H9 (cell line): ENCODE measurements around the gene LRRC14B. TPM values are rescaled to one million over a fixed set of nuclear protein-coding genes. Genes with fewer than 3 reads are reported as not detected.

Source experiments
- DNase-seq: peaks from one replicate; pipeline ENCODE4 v3.0.0-alpha.2; 2017
- H2AFZ ChIP-seq: one replicate; pipeline ENCODE4 v1.6.1; 2013; ENCODE audit warnings: mild to moderate bottlenecking, low read length, control low read depth, moderate library complexity
- H2AK5ac ChIP-seq: 2 replicates; pipeline ENCODE4 v1.6.1; 2013; ENCODE audit warnings: low read length, control low read depth, mixed read lengths; ENCODE audit not compliant: insufficient read length
- H2BK120ac ChIP-seq: one replicate; pipeline ENCODE4 v1.6.1; 2013; ENCODE audit warnings: low read depth, mild to moderate bottlenecking, low read length, control low read depth, inconsistent platforms; ENCODE audit not compliant: poor library complexity, severe bottlenecking
- H2BK12ac ChIP-seq: 2 replicates; pipeline ENCODE4 v1.6.1; 2013; ENCODE audit warnings: low read length, control low read depth, mixed read lengths, low read depth; ENCODE audit not compliant: insufficient read length
- H2BK15ac ChIP-seq: 2 replicates; pipeline ENCODE4 v1.6.1; 2013; ENCODE audit warnings: low read depth, low read length, control low read depth
- H2BK20ac ChIP-seq: one replicate; pipeline ENCODE4 v1.6.1; 2013; ENCODE audit warnings: low read depth, mild to moderate bottlenecking, low read length, control low read depth, inconsistent platforms; ENCODE audit not compliant: poor library complexity, severe bottlenecking
- H2BK5ac ChIP-seq: 2 replicates; pipeline ENCODE4 v1.6.1; 2013; ENCODE audit warnings: low read length, control low read depth, mixed read lengths; ENCODE audit not compliant: insufficient read length
- H3K14ac ChIP-seq: 2 replicates; pipeline ENCODE4 v1.6.1; 2013; ENCODE audit warnings: low read length, control low read depth; ENCODE audit not compliant: insufficient read depth
- H3K18ac ChIP-seq: 2 replicates; pipeline ENCODE4 v1.6.1; 2013; ENCODE audit warnings: low read depth, mild to moderate bottlenecking, mixed read lengths, low read length, control low read depth; ENCODE audit not compliant: insufficient read length
- H3K23ac ChIP-seq: 2 replicates; pipeline ENCODE4 v1.6.1; 2013; ENCODE audit warnings: low read length, control low read depth, mixed read lengths, low read depth; ENCODE audit not compliant: insufficient read length
- H3K23me2 ChIP-seq: 2 replicates; pipeline ENCODE4 v1.6.1; 2013; ENCODE audit warnings: low read depth, mild to moderate bottlenecking, mixed read lengths, low read length, control low read depth; ENCODE audit not compliant: insufficient read length, poor library complexity, severe bottlenecking
- H3K27ac ChIP-seq: 2 replicates; pipeline ENCODE4 v1.5.1; 2013; ENCODE audit warnings: low read length, control low read depth, mixed read lengths, low read depth; ENCODE audit not compliant: insufficient read length
- H3K27me3 ChIP-seq: 2 replicates; pipeline ENCODE4 v1.6.1; 2013; ENCODE audit warnings: low read length, control low read depth, inconsistent platforms; ENCODE audit not compliant: insufficient read depth
- H3K4ac ChIP-seq: 2 replicates; pipeline ENCODE4 v1.6.1; 2013; ENCODE audit warnings: low read depth, mild to moderate bottlenecking, control low read depth, inconsistent platforms, low read length, moderate library complexity
- H3K4me1 ChIP-seq: 2 replicates; pipeline ENCODE4 v1.6.1; 2013; ENCODE audit warnings: low read length, control low read depth, inconsistent platforms; ENCODE audit not compliant: insufficient read depth
- H3K4me2 ChIP-seq: 2 replicates; pipeline ENCODE4 v1.6.1; 2013; ENCODE audit warnings: low read length, control low read depth, mixed read lengths; ENCODE audit not compliant: insufficient read length, insufficient read depth
- H3K56ac ChIP-seq: 2 replicates; pipeline ENCODE4 v1.6.1; 2013; ENCODE audit warnings: low read depth, mild to moderate bottlenecking, mixed read lengths, low read length, control low read depth; ENCODE audit not compliant: insufficient read length
- H3K79me1 ChIP-seq: 2 replicates; pipeline ENCODE4 v1.6.1; 2013; ENCODE audit warnings: low read depth, mild to moderate bottlenecking, moderate library complexity, low read length, control low read depth, inconsistent platforms; ENCODE audit not compliant: insufficient read depth, poor library complexity, severe bottlenecking
- H3K79me2 ChIP-seq: 2 replicates; pipeline ENCODE4 v1.6.1; 2013; ENCODE audit warnings: low read length, control low read depth, inconsistent platforms; ENCODE audit not compliant: insufficient read depth
- H3K9ac ChIP-seq: 2 replicates; pipeline ENCODE4 v1.6.1; 2013; ENCODE audit warnings: low read length, control low read depth, mixed read lengths; ENCODE audit not compliant: insufficient read length; ENCODE audit errors: extremely low read depth
- H3K9me3 ChIP-seq: one replicate; pipeline ENCODE4 v1.6.1; 2013; ENCODE audit warnings: low read depth, low read length, inconsistent platforms; ENCODE audit not compliant: control insufficient read depth
- H3T11ph ChIP-seq: one replicate; pipeline ENCODE4 v1.6.1; 2013; ENCODE audit warnings: mild to moderate bottlenecking, low read length, control low read depth, inconsistent platforms
- H4K20me1 ChIP-seq: one replicate; pipeline ENCODE4 v1.6.1; 2013; ENCODE audit not compliant: control insufficient read depth, insufficient read length, insufficient read depth
- H4K5ac ChIP-seq: 2 replicates; pipeline ENCODE4 v1.6.1; 2013; ENCODE audit warnings: low read depth, mild to moderate bottlenecking, mixed read lengths, low read length, control low read depth; ENCODE audit not compliant: insufficient read length
- H4K8ac ChIP-seq: replicated peaks from 2 replicates; pipeline ENCODE4 v1.6.1; 2013; ENCODE audit warnings: low read length, control low read depth, mixed read lengths, low read depth; ENCODE audit not compliant: insufficient read length
- H4K91ac ChIP-seq: 2 replicates; pipeline ENCODE4 v1.6.1; 2013; ENCODE audit warnings: low read depth, mild to moderate bottlenecking, moderate library complexity, mixed read lengths, low read length, control low read depth; ENCODE audit not compliant: insufficient read length
- H3K27ac Mint-ChIP-seq, 3 experiments: 2 replicates in 2 of 3; 3 replicates in 1 of 3; pipeline ENCODE4 v1.8.0; 2020 to 2021; ENCODE audit warnings: mixed read lengths in 3 of 3, mild to moderate bottlenecking in 1 of 3, moderate library complexity in 1 of 3
- H3K27me3 Mint-ChIP-seq: 2 replicates; pipeline ENCODE4 v1.8.0; 2021; ENCODE audit warnings: low read depth, mild to moderate bottlenecking, moderate library complexity, mixed read lengths
- H3K36me3 Mint-ChIP-seq, 3 experiments: 2 replicates in 2 of 3; 3 replicates in 1 of 3; pipeline ENCODE4 v1.8.0; 2020 to 2021; ENCODE audit warnings: low read depth in 3 of 3, mixed read lengths in 3 of 3; ENCODE audit not compliant: insufficient read depth in 1 of 3
- H3K4me1 Mint-ChIP-seq, 2 experiments: 2 replicates each; pipeline ENCODE4 v1.8.0; 2020; ENCODE audit warnings: mixed read lengths in 2 of 2
- H3K4me3 Mint-ChIP-seq, 2 experiments: 2 replicates in 1 of 2; 3 replicates in 1 of 2; pipeline ENCODE4 v1.8.0; 2020 to 2021; ENCODE audit warnings: mild to moderate bottlenecking in 2 of 2, mixed read lengths in 2 of 2, moderate library complexity in 1 of 2
- H3K9me3 Mint-ChIP-seq, 2 experiments: 2 replicates in 1 of 2; 3 replicates in 1 of 2; pipeline ENCODE4 v1.8.0; 2020; ENCODE audit warnings: mild to moderate bottlenecking in 2 of 2, mixed read lengths in 2 of 2, moderate library complexity in 1 of 2
- CTCF ChIP-seq: fragments of 200-600 bp; sonication (generic); conservative IDR thresholded peaks from 3 replicates; pipeline ENCODE4 v1.8.0; 2021; ENCODE audit warnings: antibody characterized with exemption, mild to moderate bottlenecking
- whole genome bisulfite sequencing: extraction: QIAGEN DNeasy Blood & Tissue Kit; methylation state at CpG from one replicate; pipeline ENCODE4 v1.1.7; 2013; ENCODE audit warnings: missing lambda C conversion rate, low lambda C conversion rate, mixed read lengths; ENCODE audit not compliant: insufficient read length; ENCODE audit errors: extremely low coverage; 5-methylcytosine and 5-hydroxymethylcytosine counted together
- total RNA-seq: library from RNA; stranded (reverse); gene quantifications from 2 replicates; pipeline ENCODE4 v1.2.1, GENCODE V29; 2021

Gene LRRC14B
- total RNA-seq, 1 experiment from 2014 or later: not detected

DNA sequence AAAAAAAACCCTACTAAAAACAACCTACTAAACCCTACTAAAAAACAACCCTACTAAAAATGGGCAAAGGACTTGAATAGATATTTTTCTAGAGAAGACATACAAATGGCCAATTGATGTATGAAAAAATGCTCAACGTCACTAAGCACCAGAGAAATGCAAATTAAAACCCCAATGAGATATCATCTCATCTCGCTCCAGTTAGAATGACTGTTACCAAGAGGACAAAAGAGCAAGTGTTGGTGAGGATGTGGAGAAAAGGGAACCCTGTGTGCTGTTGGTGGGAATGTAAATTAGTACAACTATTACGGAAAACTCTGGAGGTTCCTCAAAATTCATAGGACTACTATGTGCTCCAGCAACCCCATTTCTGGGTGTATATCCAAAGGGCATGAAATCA lies 37.6 kb downstream of the LRRC14B start:
- H3K23ac ChIP-seq: no peak overlapping the region
- no peaks in the 10 kb centered on the region for H3K23me2 ChIP-seq
- no peak overlapping the region for H2BK12ac ChIP-seq
- no peaks in the 10 kb centered on the region for H4K20me1 ChIP-seq
- Mint-ChIP-seq H3K9me3 (no peaks in the 10 kb centered on the region), H3K36me3 (peaks cover 54 to 88% (median 80%) of the 10 kb centered on the region in 3 experiments), H3K4me1 (no peaks in the 10 kb centered on the region), H3K4me3 (no peak overlapping the region), H3K27ac (no peak overlapping the region), H3K27me3 (no peaks in the 10 kb centered on the region)
- H4K5ac ChIP-seq: no peak overlapping the region
- no peak overlapping the region for H3K14ac ChIP-seq
- no peak overlapping the region for H3K56ac ChIP-seq
- H3K27ac ChIP-seq: no peak overlapping the region
- H2BK5ac ChIP-seq: no peak overlapping the region
- H4K8ac ChIP-seq: no peak overlapping the region
- H2BK120ac ChIP-seq: no peak overlapping the region
- no peak overlapping the region for H3K4ac ChIP-seq
- H3T11ph ChIP-seq: no peak overlapping the region
- TF ChIP-seq CTCF: no peak
- no peak overlapping the region for H2AK5ac ChIP-seq
- H2BK15ac ChIP-seq: no peak overlapping the region
- H3K18ac ChIP-seq: no peak overlapping the region
- H4K91ac ChIP-seq: no peak overlapping the region
- H3K9ac ChIP-seq: no peak overlapping the region
- WGBS: no CpG with 5 or more reads among the region's 3 CpGs
- H2AFZ ChIP-seq: no peak overlapping the region
- H3K79me1 ChIP-seq: no peaks in the 10 kb centered on the region
- H3K4me1 ChIP-seq: no peaks in the 10 kb centered on the region
- no peak for DNase-seq
- no peaks in the 10 kb centered on the region for H3K79me2 ChIP-seq
- no peaks in the 10 kb centered on the region for H3K9me3 ChIP-seq
- H3K27me3 ChIP-seq: no peaks in the 10 kb centered on the region
- no peak overlapping the region for H3K4me2 ChIP-seq
- H2BK20ac ChIP-seq: no peak overlapping the region
